ENCODE data around the gene MCIDAS.

GRCh38 chr5:55254802-55255201, 27.7 kb upstream of the MCIDAS start:
- TF ChIP-seq POLR2A (IDR thresholded peaks at IDR 0.05) (no peak), CTCF (IDR thresholded peaks at IDR 0.05) (no peak), EP300 (IDR thresholded peaks at IDR 0.05) (no peak)
